Measurements from ENCODE around the gene CCDC187.

CCDC187 gene

DNA sequence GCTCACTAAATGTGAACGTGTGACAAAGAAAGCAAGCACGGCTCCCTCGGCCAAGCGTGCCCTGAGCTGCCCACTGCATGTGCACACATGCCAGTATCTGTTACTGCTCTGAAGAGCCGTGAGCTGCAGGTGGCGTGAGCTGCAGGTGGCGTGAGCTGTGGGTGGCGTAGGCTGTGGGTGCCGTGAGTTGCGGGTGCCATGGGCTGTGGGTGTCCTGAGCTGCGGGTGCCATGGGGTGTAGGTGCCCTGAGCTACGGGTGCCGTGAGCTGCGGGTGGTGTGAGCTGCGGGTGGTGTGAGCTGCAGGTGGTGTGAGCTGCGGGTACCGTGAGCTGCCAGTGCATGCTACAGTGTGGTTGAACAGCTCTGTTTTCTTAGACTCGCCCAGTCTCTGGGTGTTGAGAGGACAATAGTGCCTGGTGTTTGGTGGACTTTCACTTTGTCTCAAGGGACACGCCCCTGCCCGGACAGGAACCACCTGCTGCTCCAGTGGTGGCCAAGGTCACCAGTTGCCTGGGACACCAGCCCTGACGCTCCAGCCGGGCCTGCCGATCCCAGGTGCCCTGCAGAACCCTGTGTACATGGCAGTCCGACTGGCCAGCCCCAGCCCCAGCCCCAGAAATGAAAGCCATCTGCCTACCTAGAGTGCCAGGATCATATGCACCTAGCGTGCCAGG, 6.7 kb downstream of the CCDC187 start:
- no peak for DNase-seq (ENCODE audit: low read depth in 2 of 2)

- DNase-seq (ENCODE audit: low read depth in 2 of 2), result no peak
These were observed 7.4 kb downstream of the CCDC187 start for GRCh38 chr9:136296434-136297015.

GRCh38 chr9:136295542-136296433, 8.1 kb downstream of the CCDC187 start:
- DNase-seq (ENCODE audit: low read depth in 2 of 2), result no peak

DNA sequence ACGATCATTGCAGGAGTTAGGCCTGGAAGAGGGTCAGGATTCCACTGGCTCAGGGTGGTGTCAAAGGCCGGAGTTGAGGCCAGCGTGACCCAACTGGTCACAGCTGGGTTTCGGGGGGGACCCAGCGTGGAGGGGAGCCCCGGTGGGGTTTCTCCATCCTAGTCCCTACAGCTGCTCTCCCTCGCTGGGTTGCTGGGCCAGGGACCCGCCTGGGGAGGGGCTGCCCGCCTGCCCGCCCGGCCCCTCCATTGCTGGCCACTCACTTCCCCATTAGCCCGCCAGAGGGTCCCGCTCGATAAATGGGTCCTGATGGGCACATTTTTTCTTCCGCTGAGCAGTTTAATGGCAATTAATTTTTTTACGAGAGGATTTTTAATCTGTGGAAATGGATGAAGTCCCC, 8.8 kb downstream of the CCDC187 start:
- DNase-seq (ENCODE audit: low read depth in 2 of 2), result no peak

DNA sequence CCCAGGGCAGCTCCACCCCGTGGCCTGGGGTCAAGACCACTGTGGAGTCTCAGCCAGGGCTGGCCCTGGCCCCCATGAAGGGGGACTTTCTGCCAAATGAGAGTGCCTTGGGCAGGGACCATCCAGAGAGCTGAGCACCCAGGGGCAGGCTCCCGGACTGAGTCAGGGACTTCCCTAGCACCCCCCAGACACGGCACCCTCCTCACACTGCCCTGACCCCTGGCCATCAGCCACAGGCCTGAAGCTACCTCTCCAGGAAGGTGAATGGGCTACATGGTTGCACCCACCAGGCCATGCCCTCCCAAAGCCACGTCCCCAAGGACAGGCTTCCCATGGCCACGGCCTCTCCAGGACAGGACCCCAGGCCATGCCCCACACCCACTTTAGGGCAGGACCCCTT, 9.5 kb downstream of the CCDC187 start:
- no peak for DNase-seq (ENCODE audit: low read depth in 2 of 2)

- DNase-seq (ENCODE audit: low read depth in 2 of 2), result no peak
These were observed 10.3 kb downstream of the CCDC187 start for GRCh38 chr9:136293476-136294077.

DNA sequence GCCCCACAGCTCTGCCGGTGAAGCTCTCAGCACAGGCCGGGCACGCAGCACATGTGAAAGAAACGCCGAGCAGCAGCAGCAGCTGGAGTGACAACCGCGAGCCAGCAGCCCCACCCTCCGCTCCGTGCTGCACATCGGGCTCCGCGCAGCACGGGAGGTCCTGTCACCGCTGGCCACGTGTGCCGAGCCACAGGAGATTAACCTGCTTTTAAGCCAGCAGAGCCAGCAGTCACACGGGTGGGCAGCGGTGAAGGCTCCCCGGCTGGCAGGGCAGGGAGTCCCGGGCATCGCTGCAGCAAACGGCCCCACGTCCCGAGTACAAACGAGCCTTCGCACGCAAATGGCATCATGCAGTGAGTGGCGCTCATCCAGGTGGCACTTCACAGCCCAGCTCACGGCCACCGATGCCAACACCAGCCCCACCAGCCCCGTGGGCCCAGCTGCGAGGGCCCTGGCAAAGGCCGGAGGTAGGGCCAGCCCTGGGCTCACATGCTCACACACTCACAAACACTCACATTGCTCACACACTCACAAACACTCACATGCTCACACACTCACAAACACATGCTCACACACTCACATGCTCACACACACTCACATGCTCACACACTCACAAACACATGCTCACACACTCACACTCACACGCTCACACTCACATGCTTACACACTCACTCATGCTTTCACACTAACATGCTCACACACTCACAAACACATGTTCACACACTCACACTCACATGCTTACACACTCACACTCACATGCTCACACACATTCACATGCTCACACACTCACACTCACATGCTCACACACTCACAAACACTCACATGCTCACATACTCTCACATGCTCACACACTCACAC, 11.1 kb downstream of the CCDC187 start:
- no peak for DNase-seq (ENCODE audit: low read depth in 2 of 2)

DNA sequence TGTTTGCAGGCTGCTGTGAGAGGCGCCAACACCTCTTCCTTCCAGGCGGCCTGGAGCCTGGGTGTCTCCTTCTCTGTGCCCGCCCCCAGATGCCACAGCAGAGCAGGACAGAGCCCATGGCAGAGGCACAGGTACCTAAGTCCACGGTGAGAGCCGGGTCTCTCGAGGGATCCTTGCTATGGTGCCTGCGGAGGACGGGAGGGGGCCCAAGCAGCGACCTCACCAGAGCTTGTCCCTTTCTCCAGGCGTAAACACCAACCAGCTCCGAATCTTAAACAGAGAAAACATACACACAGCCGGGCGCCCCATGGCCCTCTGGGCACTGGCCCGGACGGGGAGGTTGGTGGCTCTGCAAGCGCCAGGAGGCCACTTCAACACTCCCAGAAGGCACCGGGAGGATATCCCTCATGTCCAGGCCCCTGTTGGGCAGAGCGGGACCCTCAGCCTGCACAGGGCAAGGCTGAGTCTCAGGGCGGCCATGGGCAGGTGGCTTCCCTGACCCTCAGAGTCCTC, 11.8 kb downstream of the CCDC187 start:
- DNase-seq (ENCODE audit: low read depth in 2 of 2), result no peak

DNA sequence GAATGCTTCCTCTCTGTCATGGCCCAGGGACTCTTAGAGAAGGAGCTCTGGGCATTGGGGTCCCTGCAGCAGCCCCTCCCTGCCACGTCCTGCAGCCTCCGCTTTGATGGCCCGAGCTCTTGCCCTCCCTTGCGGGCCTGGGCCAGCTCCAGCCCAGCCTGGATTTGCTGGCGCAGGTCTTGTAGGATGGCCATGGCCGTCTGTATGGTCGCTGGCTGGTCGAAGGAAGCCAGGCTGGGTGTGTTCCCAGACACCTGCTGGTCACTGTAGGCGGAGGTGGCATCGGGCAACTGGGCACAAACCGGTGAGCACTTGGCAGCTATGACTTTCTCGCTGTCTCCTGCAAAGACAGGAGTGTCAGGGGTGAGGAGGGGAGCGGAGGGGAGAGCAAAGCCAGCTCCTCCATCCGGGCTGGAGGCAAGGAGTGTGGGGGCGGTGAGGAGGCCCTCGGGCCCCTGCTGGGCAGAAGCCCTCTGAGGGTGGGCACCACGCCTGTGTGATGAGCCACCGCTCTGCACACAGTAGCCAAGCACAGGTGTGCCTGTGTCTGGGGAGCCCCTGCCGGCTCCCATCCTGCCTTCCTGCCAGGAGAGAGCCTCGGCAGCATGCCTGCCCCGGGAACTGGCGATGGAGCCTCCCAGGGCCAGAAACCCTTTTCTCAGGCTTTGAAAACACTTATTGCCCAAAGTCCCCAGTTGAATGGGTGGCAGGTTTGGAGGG, 12.4 kb downstream of the CCDC187 start:
- DNase-seq (ENCODE audit: low read depth in 2 of 2), result no peak

- no peak for DNase-seq (ENCODE audit: low read depth in 2 of 2)
These were observed 13.3 kb downstream of the CCDC187 start for GRCh38 chr9:136290508-136291000.

DNA sequence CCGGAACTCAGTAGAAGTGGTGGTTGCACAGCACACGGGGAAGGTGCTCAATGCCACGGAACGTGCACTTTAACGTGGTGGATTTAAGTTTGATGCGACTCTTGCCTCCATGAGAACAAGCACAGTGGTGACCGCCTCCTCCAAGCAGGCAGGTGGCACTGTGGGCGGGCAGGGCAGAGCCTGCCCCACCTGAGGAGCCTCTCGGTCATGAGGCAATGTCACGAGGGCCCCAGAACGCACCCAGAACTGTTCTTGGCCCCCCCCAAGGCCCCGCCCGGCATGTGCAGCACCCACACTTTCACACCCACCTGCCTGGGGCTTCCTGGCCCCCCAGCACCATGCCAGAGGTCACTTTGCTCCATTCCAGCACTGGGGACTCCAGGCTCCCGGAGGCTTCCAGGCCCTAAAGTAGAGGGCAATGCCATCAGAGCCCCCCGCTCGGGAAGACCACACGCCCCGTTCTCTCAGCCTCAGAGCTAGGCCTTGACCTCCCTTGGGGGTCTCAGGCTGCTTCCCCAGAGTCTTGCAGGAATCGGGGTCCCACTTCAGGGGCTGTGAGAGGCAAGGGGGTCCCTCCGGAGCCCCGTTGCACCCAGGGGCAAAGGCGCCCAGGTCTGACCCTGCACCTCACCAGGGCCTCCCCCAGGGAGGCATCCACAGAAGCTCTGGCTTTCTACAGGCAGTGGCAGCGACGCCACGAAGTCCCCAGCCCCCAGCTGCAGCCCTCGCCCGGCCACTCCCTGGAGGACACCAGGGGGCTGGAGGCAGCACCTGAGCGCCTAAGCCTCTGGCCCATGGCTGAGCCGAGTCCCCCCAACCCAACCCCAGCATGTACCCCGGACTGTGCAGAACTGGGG, 14.0 kb downstream of the CCDC187 start:
- DNase-seq (ENCODE audit: low read depth in 2 of 2), result no peak

- no peak for DNase-seq (ENCODE audit: low read depth in 2 of 2)
These were observed 15.7 kb downstream of the CCDC187 start for GRCh38 chr9:136287960-136288753.

DNA sequence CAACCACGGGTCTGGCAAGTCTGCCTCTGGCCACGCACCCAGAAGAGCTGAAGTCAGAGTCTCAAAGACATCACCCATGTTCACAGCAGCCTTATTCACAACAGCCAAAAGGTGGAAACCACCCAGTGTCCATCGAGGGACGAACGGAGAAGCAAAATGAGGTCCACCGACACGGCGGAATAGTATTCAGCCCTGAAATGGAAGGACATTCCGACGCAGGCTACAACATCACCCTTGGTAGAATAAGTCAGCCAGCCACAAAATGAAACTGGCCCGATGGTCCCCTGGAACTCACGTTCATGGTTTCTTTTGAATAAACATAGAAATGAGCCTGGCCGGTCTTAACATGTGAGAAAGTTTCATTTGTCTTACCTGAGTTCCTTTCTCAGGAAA, 16.9 kb downstream of the CCDC187 start:
- no peak for DNase-seq (ENCODE audit: low read depth in 2 of 2)

DNA sequence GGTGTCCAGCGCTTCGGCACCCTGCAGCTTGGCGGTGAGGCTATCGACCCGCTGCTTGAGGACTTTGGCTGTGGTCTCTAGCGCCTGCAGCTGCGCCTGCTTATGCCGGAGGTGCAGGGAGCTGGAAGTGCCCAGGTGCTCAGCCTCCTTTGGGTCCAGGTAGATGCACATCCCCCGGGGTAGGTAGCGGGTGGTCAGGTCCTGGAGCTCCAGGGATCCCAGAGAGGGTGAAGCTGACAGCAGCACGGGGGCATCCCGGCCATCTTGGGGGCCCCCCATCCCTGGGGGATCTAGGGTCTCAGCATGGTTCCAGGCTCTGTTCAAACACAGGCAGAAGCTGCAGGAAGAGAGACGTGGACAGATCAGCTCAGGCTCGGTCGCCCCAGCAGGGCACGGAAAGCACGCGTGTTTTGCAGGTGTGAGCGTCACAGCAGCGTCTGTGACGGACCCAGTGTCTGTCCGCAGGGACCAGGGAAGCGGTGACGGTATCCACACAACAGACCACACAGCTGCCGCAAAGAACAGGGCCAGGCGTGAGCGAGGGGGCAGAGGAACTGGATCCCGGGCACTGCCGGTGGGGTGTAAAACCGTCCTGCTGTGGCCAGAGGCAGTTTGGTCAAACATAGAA, 17.4 kb downstream of the CCDC187 start:
- no peak for DNase-seq (ENCODE audit: low read depth in 2 of 2)

DNA sequence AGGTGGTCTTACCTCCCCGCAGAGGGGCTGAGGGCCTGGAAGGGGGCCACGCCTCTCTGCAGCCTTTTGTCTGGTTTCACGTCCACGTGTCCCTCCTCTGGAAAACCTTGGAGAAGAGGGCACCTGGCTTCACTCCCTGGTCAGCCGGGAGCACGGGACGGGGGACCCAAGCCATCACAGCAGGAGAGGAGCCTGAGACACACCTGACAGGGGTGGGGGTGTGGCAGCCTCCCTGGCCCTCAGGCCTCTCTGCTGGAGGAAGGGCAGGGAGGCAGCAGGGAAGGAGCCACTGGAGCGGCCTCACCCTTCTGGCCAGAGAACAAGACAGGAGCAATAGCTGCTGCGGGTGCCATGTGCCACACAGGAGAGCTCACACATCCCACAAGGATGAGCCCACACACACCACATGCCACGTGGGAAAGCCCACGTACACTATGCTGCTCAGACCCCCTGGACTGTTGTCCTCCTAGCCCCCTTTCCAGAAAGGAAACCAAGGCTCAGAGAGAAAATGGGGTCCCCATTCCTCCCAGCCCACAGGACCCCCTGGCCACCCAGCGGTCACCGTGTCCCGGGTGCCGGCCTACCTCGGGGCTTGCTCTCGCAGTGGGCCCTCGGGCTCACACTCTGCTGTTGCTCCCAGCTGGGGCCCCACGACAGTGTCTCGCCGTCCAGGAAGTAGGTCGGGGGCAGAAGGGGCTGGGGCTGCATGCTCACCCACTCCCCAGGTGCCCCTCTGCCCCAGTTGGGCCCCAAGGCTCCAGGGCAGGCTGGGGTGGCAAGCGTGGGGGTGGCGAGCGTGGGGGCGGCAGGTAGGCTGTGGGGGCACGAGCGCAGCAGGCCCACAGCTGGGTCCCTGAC, 18.2 kb downstream of the CCDC187 start:
- no peak for DNase-seq (ENCODE audit: low read depth in 2 of 2)

DNA sequence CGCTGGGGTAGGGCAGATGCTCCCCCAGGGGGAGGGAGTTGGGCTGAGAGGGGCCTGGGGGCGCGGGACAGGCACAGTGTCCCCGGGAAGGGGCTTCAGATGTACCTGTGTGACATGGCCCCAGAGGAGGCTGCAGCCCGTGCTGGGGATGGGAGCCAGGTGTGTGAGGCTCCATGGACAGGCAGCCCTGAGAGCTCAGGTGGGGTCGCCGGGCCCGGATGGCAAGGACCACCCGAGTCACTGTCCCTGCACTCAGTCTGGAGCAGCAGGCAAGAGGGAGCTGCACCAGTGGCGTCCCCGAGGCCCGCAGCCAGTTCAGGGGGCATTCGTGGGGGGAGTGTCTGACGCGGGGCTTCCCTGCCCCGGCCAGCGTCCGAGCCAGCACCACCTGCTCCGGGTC, 18.9 kb downstream of the CCDC187 start:
- DNase-seq (ENCODE audit: low read depth in 2 of 2), result no peak

DNA sequence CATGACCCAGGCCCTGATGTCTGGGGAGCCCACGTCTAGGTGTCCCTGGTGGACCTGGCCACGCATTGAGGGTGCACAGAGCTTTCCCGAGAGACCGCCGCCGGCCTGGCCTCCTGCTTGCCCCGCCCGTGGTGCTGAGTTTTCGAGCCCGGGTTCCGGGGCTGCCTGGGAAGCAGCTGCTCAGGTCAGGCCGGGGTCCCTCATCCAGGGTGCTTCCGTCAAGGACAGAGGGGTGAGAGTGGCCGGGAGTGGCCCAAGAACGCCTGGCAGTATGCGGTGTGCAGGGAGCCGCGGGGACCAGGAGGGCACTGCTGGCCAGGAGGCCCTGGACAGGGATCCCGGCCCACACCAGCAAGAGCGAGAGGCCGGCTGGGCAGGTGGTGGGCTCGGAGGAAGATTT, 19.6 kb downstream of the CCDC187 start:
- no peak for DNase-seq (ENCODE audit: low read depth in 2 of 2)
